GM10248 (cell line): Measurements from ENCODE around the gene CMKLR1.

Experiments used
- CTCF ChIA-PET: fragments of 300-600 bp; sonication (Branson Sonifier 250); formaldehyde crosslinking; extraction: SDS; loops from one replicate; lab custom pipeline; 2021; ENCODE audit warnings: antibody characterized with exemption; lab: Yijun Ruan, JAX
- POLR2A ChIA-PET: fragments of 350-650 bp; sonication (Branson Sonifier 250); formaldehyde crosslinking; extraction: SDS; loops from one replicate; lab custom pipeline; 2020; ENCODE audit warnings: antibody characterized with exemption; lab: Yijun Ruan, JAX
- DNase-seq: peaks from one replicate; pipeline ENCODE4 v3.0.0; 2012; ENCODE audit errors: extremely low spot score
- TF ChIP-seq, protein P1 (sequence below): IDR thresholded peaks from 2 replicates; pipeline ENCODE4 v1.5.1; 2012; ENCODE audit warnings: mild to moderate bottlenecking, low read depth; ENCODE audit errors: extremely low read depth, missing control alignments, control extremely low read depth

The CMKLR1 gene

DNA sequence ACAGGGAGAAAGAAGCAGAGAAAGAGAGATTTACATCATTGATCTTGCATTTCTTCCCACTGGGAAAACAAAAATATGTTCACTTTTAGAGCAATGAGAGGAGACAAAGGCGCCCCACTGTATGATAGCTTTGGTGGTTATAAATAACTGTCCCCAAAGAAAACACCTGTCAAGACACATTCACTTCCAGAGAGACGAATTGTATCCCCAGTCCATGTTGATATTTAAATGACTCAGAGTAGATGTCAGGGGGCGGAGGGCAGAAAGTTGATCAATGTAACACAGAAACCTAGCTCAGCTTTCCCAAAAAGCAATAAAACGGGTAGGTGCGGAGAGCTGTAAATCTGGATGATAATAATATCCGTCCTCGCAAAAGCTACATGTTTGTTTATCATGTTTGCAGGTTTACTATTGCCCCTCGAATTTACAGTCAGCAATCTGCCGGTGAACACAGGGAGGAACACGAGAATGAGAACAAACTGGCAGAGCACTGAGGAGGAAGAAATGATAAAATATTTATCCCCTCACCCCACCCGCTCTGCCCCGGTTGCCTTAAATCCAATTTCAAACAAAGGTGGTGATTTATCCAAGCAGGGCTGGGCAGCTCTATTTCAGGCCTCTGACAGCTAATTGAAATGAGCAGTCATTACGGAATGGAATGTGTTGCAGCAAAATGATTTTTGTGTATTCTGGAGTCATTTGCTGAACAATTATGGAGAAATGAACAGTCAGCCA, 84.4 kb downstream of the CMKLR1 start:
- ChIA-PET POLR2A (no interaction called here), CTCF (interaction anchor here (1.1 to 1.4 kb wide), 2 partner anchors 12 to 33 kb away, joined by 3 to 4 read pairs; no protein-coding TSS in a partner anchor)
- TF ChIP-seq, protein P1, sequence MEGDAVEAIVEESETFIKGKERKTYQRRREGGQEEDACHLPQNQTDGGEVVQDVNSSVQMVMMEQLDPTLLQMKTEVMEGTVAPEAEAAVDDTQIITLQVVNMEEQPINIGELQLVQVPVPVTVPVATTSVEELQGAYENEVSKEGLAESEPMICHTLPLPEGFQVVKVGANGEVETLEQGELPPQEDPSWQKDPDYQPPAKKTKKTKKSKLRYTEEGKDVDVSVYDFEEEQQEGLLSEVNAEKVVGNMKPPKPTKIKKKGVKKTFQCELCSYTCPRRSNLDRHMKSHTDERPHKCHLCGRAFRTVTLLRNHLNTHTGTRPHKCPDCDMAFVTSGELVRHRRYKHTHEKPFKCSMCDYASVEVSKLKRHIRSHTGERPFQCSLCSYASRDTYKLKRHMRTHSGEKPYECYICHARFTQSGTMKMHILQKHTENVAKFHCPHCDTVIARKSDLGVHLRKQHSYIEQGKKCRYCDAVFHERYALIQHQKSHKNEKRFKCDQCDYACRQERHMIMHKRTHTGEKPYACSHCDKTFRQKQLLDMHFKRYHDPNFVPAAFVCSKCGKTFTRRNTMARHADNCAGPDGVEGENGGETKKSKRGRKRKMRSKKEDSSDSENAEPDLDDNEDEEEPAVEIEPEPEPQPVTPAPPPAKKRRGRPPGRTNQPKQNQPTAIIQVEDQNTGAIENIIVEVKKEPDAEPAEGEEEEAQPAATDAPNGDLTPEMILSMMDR, result no peak
- DNase-seq, result no peak

DNA sequence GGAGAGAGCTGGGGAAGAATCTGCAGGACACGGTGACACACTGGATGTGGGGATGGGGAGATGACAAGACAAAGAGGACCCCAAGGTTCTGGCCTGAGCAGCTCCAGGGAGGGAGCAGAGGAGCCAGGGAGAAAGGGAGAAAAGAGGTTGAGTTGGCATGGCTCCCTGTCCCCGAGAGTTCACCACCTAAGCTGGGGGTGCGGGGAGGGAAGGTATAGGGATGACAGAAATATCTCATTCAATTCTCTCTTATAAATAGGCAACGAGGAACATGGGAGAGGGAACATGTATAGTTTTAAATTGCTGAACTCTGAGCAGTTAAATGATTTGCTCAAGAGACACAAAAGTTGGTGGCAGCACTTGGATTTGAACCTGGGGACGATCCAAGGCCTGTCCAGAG, 85.1 kb downstream of the CMKLR1 start:
- POLR2A ChIA-PET, result no interaction called here
- CTCF ChIA-PET, result interaction anchor here (1.1 kb wide), 1 partner anchor 12 kb away, joined by 4 read pairs; no protein-coding TSS in a partner anchor
- DNase-seq, result no peak
- TF ChIP-seq, protein P1, result no peak

DNA sequence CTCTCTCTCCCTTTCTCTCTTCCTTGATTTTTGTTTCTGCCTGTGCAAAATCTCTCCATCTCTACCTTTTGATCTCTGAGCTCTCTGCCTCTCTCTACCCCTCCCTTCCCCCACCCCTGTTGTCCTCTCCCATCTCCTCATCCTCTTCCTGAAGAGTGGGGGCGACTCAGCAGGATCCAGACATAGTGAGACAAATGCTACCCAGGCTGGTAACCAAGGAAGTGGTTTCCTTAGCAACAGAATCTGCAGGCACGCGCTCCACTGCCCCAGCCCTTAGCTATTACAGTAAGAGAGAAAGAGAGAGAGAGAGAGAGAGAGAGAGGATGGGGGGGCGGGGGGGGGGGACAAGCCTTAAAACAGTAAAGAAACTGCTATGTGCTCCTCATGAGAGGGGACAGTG, 85.6 kb downstream of the CMKLR1 start:
- CTCF ChIA-PET, result no interaction called here
- TF ChIP-seq, protein P1, result no peak

GRCh38 chr12:108252523-108252922, 86.6 kb downstream of the CMKLR1 start:
- ChIA-PET CTCF (interaction anchor here (1.7 kb wide), 1 partner anchor 205 kb away, joined by 4 read pairs; no protein-coding TSS in a partner anchor), POLR2A (no interaction called here)
- no peak for DNase-seq
- TF ChIP-seq, protein P1, result no peak

More for the DNA sequence above, 85.6 kb downstream of the CMKLR1 start:
- no peak for DNase-seq
- POLR2A ChIA-PET, result no interaction called here

DNA sequence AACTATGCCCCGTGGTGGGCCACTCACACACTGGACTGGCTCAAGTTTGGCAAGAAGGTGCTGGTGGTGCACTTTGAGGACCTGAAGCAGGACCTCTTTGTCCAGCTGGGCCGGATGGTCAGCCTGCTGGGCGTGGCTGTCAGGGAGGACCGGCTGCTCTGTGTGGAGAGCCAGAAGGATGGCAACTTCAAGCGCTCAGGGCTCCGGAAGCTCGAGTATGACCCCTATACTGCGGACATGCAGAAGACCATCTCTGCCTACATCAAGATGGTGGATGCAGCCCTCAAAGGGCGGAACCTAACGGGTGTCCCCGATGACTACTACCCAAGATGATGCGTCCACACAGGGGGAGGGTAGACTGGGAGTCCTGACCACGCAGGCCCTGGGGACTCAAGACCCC, 91.1 kb downstream of the CMKLR1 start:
- ChIA-PET POLR2A (no interaction called here), CTCF (interaction anchor here (0.7 kb wide), 1 partner anchor 45 kb away, joined by 3 read pairs; no protein-coding TSS in a partner anchor)

DNA sequence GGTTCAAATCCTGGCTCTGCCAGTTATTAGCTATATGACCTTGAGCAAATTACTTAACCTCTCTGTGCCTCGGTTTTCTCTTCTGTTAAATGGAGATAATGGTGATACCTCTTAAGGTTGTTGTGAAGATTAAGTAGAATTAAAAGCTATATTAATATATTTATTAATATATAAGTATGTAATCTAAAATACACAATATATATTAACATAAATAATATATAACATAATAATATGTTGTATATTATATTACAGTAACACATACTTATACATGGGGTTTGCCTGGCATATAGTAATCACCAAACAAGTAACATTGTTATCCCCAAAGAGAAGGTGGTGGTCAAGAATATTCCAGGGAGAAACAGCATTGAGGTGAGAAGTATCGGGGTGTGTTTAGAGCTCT, 92.0 kb downstream of the CMKLR1 start:
- TF ChIP-seq, protein P1, result no peak
- CTCF ChIA-PET, result interaction anchor here (0.7 to 1.7 kb wide), 8 partner anchors 9 to 208 kb away, joined by 3 to 5 read pairs (median 4); no protein-coding TSS in a partner anchor
- POLR2A ChIA-PET, result no interaction called here
- DNase-seq, result no peak

More for the DNA sequence above, 91.1 kb downstream of the CMKLR1 start:
- DNase-seq, result no peak
- TF ChIP-seq, protein P1, result no peak
